Frontal cortex (tissue), 4 donors: ENCODE measurements around the gene IL7R. TPM values are rescaled to one million over a fixed set of nuclear protein-coding genes. Genes with fewer than 3 reads are reported as not detected.

Source experiments
- DNase-seq, 2 donors: peaks; one replicate each; pipeline ENCODE4 v3.0.0; 2012; ENCODE audit warnings: low spot score in 2 of 2
- FAIRE-seq: peaks from 2 replicates; lab custom pipeline; 2012; peaks lifted over from hg19 to GRCh38; lab: Jason Lieb, UNC
- total RNA-seq: library from RNA; depleted of rRNA; stranded (reverse); fragments of >200 nt; gene quantifications from one replicate; pipeline ENCODE4 v1.2.3, GENCODE V29; 2014
- donor health status: control.
- donor health status: control.
- donor health status: control.

IL7R gene, protein sequence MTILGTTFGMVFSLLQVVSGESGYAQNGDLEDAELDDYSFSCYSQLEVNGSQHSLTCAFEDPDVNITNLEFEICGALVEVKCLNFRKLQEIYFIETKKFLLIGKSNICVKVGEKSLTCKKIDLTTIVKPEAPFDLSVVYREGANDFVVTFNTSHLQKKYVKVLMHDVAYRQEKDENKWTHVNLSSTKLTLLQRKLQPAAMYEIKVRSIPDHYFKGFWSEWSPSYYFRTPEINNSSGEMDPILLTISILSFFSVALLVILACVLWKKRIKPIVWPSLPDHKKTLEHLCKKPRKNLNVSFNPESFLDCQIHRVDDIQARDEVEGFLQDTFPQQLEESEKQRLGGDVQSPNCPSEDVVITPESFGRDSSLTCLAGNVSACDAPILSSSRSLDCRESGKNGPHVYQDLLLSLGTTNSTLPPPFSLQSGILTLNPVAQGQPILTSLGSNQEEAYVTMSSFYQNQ
- 0.41 TPM for total RNA-seq

DNA sequence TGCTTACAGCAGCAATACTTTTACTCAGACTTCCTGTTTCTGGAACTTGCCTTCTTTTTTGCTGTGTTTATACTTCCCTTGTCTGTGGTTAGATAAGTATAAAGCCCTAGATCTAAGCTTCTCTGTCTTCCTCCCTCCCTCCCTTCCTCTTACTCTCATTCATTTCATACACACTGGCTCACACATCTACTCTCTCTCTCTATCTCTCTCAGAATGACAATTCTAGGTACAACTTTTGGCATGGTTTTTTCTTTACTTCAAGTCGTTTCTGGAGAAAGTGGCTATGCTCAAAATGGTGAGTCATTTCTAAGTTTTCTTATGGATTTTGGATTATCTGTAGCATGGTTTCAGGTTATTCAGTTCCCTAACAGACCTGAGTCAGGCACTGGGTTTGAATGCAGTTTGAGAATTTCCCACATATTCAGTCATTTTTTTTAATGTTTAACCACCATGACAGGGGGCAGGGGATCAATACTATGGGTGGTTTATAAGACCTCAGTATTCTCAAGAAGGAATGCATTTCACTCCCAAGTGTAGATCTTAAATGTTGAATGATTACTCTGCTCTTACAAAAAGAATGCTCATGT lies at the start of gene IL7R:
Gene IL7R (plus strand): TSS at position 127 of the 587 bp plus-strand sequence. CDS start 87 bp downstream, at position 214.
- DNase-seq (no peak), FAIRE-seq (no peak)

DNA sequence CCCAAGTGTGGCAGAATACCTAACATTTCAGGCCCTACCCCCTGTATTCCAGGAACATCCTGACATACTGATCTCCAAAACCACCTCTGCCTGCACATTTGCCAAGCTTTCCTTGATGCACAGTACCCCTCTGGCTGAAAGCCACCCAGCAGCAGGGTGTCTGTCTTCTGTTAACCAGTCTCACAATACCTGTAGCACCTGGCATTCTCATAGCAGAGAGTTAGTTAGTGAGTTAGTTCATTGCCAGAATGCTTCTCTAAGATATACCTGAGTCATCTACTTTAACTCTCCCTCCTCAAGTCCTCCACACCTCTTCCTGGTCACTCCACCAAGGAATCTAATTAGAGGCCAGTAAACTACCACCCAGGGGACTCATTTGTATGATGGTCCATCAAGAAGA lies 46.1 kb upstream of the IL7R start:
- FAIRE-seq (no peak), DNase-seq (no peak)

DNA sequence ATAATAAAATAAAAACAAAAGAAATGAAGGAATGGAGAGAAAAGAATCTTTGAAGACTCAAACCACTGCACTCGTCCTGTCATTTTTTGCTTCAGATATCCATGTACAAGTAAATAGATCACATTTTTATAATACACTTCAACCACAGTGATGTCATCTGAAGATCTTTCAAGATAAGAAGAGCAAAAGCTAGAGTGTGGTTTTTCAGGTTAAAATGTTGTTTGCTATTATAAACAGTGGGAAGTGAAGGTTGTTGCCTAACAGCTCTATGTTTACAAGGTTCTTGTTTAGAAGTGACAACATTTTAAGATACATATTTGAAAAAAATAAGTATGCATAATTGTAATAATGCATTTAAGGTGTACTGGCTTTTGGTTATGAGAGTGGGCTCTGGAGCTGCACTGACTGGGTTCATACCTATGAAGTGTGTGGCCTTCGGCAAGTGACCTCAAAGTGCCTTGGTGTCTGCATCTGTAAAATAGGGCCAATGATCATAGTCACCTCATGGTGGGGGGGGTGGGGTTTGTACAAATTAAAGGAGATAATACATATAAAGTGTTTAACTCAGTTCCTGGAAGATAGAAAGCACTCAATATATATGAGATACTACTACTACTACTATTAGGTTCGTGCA lies 45.5 kb upstream of the IL7R start:
- DNase-seq (no peak), FAIRE-seq (no peak)

DNA sequence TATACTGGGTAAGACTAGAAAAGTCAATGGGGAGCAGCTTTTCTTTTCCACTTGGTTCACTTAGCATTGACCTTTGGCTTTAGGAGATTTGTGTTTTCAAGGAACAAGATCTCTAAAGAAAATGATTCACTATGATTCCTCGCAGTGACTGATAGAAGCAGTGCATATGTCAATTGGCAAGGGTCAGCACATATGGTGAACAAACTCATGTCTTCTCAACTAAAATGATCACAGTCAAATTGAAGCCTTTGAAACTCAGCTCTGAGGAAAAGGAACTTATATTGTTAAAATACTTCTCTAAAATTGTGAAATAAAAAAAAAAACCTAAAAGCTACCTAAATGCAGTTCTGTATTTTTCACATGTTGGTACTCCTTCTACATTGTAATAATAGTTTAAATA lies 43.2 kb upstream of the IL7R start:
- DNase-seq = no peak
- FAIRE-seq = no peak

DNA sequence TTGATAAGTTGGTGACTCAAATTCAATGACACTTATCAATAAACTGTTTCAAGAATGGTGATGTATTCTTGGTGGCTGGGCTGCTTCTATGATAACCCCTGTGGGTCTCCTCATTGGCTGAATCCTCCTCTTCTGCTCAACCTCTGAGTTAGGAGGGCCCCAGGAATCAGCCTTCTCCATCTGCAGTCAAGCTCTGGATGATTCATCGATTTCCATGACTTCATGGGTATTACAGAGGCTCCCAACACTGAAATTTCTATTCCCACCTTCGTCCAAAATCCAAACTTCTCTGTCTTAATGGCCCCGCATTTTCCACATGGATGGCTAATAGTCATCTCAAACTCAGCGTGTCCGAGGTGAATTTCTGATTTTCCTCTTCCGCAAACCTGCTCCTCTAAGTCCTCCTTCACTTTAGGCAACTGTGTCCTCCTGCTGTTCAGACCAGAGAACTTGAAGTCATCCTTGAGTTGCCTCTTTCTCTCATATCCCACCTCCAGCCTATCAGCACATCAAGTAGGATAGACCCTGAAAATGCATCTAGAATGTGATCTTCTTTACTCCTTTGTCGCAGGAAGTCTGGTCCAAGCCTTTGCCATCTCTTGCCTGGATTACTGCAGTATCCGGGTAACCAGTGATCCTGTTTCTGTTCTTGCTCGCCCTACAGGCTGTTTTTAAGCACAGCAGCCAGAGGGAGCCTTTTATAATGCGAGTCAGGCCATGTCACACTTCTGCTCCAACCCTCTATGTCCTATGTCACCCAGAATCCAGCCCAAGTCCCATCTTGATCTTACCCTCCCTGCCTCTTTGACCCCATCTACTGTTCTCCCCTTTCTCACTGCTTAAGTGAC lies 41.4 kb upstream of the IL7R start:
- FAIRE-seq (no peak), DNase-seq (no peak)

DNA sequence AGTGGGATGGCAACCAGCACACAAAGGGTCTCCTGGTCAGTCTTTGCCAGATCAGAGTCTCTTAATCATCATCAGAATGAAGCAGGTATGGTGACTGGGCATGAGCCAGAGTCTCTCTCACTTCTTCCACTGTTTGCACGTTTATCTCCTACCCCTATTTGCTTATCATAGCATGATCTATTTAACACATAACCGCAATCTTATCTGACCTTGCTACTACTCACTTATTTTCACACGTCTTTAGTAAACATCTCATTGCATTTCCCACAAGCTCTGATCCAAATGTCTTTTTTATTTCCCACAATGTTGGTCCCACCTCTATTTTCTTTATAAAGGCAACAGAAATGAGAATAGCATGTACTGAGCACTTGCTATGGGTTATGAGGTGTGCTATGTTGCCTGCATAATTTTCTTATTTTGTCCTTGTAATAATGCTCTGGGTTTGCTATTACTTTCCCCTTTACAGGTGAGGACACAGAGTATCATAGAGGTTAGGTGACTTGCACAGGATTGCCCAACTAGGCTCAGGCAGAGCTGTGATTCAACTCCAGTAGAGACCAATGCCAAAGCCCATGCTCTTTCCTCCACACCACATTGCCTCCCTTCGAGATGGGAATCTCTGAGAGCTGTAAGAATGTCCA lies 39.7 kb upstream of the IL7R start:
- DNase-seq (no peak), FAIRE-seq (no peak)

DNA sequence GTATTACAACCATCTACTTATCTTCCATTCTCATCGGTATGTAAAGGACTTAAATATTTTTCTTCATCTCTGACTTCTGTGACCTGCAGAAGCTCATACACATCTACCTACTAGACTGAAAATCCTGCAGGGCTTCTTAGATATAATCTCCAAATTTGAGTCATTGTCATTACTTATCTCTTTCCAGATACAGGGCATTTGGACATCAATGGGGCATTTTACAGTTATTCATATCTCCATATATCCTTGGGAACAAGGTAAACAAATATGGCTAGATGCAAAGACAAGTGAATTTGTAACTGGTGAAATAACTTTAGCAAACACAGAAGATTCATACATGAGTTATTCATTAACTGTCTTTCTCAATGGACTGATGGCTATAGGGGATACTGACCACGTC lies 37.7 kb upstream of the IL7R start:
- DNase-seq (no peak), FAIRE-seq (no peak)

DNA sequence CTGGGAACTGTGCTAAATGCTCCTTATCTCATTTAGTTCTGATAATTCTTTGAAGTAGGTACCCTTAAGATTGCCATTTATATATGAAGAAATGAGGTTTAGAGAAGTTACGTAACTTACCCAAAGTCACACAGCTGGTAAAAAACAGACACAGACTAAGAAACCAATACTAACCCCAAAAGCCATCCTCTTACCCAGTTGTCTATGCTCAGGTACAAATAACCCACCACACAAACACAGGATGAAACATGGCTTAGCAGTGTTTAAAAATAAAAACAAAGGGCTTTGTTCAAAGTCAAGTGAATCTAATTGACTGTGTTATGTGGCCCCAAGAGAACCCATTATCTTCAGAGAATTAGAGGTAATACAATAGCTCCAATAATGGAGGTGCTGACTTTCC lies 37.0 kb upstream of the IL7R start:
- FAIRE-seq = no peak
- no peak for DNase-seq

DNA sequence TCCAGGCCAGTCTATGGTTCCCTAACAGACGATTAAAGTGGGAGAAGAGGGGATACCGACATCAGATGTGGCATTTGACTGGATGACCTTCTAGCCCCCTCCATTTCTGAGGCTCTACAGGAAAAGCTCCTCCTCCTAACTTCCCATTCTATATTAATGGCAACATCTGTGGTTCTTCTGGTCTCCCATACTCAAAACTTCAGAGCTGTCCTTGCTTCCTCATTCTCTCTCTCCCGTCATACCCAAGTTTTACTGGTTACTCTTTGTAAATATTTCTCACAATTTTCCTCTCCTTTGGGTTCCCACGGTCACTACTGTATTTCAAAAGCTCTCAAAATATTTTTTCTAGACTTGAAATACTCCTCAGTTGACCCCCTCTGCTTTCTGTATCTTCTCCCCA lies 36.0 kb upstream of the IL7R start:
- no peak for DNase-seq
- FAIRE-seq = no peak

DNA sequence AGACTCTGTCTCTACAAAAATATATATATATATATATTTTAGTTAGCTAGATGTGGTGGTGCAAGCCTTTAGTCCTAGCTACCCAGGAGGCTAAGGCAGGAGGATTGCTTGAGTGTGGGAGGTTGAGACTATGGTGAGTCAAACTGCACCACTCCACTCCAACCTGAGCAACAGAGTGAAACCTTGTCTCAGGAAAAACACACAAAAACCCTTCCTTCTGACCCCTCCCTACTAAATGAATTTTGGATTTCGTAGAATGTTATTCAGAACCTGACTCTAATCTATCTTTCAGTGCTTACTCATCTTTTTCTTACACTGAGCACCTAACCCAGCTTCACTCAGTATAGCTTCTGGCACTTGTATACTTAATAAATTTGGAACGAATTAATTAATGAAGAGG lies 35.2 kb upstream of the IL7R start:
- FAIRE-seq = no peak
- no peak for DNase-seq

DNA sequence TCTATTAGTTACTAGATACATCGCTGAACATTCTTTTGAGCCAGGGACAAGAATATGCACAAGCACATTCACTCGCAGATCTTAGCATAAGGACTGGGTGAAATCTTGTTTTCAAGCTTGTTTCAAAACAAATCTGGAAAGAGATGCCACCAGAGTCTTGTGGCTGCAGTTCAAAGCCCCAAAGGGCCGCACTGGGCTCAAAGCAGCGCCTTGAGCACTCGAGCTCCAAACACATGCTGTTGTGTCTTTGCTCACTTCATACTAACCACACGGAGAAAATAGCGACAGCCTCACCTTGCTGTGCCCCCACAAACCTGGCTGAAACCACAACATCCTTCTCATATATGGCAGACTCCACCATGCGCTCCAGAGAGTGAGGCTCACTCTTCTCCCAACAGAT lies 34.2 kb upstream of the IL7R start:
- no peak for DNase-seq
- FAIRE-seq = no peak

DNA sequence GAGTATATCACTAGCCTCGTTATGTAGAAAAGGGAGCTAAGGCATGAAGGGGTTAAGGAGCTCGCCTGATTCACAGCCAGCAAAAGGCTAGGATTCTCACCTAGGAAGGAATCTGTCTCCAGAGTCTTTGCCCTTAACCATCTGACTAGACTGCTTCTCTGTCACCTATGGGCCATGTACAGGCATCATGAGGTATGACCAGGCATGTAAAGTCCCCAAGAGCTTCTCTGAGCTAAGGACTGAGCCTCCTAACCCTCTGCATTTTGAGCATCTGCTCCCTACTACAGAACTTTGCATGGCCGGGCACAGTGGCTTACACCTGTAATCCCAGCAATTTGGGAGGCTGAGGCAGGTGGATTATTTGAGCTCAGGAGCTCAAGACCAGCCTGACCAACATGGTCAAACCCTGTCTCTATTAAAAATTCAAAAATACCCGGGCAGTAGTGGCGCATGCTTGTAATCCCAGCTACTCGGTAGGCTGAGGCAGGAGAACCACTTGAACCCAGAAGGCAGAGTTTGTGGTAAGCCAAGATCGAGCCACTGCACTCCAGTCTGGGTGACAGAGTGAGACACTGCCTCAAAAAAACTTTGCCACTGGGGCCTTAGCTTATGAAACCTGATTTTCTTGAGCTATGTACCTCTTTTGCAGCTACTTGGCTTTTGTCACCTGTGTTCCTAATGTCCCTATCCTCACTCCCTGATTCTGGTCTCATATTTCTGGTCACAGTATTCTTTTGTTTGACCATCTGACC lies 33.2 kb upstream of the IL7R start:
- FAIRE-seq (no peak), DNase-seq (no peak)

DNA sequence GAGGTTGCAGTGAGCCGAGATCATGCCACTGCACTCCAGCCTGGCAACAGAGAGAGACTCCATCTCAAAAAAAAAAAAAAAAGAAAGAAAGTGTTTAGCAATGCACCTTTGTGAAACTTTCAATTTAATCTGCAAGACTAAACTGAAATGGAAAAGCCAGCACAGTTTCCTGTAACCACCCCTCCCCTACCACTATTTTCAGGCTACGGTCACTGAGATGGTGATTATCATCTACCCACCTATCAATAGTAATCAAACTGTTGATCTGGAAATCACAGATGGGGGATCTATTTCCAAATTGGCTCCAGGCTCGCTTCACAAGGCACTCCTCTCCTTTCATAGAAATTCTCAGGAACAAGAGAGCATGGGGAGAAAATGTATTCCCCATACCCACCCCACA lies 30.6 kb upstream of the IL7R start:
- DNase-seq = no peak
- no peak for FAIRE-seq

DNA sequence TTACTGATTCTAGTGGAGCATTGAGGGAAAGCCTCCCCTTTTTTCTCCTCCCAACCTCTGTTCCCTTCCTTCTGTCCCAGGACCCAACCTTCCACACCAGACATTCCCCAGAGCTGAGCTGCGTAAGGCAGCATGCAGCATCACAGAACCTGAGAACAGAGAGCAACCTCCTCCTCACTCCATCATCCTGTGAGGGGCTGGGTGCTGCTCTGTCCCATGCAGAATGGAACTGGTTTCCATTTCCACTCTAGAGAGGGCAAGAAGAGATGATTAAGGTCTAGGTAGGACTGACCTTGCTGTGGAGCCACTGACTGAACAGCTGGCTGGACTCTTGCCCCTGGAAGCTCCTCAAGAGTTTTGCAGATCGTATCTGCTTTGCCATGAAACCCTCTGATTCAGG lies 30.1 kb upstream of the IL7R start:
- FAIRE-seq (no peak), DNase-seq (no peak)

DNA sequence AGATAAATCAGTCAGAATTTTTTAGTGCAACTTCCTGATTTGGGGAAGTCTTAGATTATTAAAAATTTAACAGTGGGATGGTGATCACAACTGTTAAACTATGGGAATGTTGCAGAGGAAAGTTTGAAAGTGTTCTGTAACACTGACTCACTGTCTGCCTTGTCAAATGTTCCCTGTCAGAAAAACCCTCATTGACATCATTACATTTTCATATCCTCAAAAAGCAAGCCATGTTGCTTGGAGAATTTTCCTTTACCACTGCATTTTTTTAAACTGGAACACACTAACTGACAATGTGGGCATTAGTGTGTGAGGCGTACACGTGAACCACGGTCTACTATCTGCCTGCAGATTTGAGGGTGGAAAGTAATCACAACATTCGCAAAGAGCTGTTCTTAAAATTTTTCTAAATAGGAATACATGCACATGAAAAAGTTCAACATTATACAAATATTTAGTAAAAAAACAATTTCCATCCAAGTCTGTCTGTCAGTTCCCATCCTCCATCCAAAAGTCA lies 28.6 kb upstream of the IL7R start:
- FAIRE-seq = no peak
- no peak for DNase-seq

DNA sequence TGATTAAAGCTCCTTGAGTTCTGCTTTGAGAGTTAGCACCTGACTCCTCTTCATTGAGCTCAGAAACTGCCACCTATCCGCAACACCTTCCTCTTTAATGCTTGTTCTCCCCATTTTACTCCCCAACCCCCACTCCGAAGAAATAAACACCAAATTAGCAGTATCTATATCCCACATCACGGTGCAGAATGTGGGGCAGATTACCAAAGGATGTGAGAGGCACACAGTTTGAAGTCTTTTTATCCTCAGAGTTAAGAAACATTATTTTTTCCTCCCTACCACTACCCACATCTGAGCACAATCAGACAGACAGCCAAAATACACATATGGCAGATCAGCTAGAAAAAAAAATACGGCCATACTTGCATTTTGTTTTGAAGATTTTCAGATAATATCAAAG lies 26.1 kb upstream of the IL7R start:
- DNase-seq = no peak
- no peak for FAIRE-seq

DNA sequence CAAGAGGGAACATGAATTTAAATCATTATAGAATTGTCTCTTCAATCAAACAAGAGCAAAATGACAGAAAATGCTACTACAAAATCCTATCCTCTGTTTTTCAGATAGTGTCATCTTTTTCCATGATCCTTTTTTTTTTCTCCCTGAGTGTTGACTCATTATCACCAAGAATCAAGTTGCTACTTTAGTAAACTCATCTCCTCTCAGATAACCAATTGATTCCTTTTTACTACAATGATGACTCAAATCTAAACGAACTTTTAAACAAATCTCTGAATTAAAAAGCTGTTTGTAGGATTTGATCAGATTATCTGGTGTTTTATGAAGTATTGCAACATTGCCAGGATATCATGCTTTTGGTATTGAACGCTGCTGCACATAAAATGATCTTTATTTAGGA lies 23.9 kb upstream of the IL7R start:
- FAIRE-seq (no peak), DNase-seq (no peak)

DNA sequence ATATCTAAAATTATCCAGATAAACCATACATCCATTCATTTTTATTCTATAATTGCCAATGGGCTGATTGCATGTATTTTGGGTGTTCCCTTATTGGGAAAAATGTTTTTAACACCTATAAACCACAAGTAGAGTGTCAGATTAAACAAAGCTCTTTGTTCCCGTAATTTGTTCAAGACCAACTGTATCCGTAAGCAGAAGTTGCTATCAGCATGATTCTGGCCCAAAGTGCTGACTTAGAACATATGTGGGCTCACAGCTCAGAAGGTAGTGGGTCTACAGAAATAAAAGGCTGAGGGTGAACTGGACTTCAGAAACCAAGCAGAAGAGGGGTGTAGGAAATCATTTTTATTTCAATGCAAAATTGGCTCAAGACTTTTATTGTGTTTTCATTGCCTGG lies 23.5 kb upstream of the IL7R start:
- FAIRE-seq (no peak), DNase-seq (no peak)
